ENCODE data around the gene UGT1A5.

DNA sequence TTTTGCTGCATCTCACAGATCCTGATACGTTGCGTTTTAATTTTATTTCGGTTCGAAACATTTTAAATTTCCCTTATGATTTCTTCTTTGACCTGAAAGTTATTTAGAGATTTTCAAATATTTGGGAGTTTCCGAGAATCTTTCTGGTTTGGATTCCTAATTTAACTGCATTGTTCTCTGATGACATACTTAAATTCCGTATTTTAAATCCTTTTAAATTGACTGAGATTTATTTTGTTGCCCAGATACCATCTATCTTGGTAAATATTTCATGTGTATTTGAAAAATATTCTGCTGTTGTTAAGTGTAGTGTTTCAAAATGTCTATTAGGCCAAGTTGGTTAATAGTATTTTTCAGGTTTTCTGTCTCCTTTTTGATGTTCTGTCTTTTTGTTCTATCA is 103.2 kb downstream of the UGT1A5 start:
- TF ChIP-seq RAD21 (IDR thresholded peaks at IDR 0.05; ENCODE audit: low read depth) (no peak), TAF1 (IDR thresholded peaks at IDR 0.05; ENCODE audit: low read depth) (no peak), EP300 (IDR thresholded peaks at IDR 0.05; ENCODE audit: borderline replicate concordance) (no peak), TEAD4 (IDR thresholded peaks at IDR 0.05) (no peak), EGR1 (IDR thresholded peaks at IDR 0.05) (no peak), FOXM1 (IDR thresholded peaks at IDR 0.05; ENCODE audit: borderline replicate concordance, low read depth) (no peak), REST (IDR thresholded peaks at IDR 0.05; ENCODE audit: low read depth) (no peak), TCF12 (IDR thresholded peaks at IDR 0.05; ENCODE audit: low read depth) (no peak)
- TF ChIP-seq, protein P1, sequence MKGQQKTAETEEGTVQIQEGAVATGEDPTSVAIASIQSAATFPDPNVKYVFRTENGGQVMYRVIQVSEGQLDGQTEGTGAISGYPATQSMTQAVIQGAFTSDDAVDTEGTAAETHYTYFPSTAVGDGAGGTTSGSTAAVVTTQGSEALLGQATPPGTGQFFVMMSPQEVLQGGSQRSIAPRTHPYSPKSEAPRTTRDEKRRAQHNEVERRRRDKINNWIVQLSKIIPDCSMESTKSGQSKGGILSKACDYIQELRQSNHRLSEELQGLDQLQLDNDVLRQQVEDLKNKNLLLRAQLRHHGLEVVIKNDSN (IDR thresholded peaks at IDR 0.05) = no peak

Data from Ishikawa (cell line).